ENCODE measurements around the gene FNBP1.
"Not testable (repeated sequence)": the region's sequence is repeated elsewhere in the genome, so short reads cannot be mapped to it uniquely, and the experiment has no call there.

The FNBP1 gene

DNA sequence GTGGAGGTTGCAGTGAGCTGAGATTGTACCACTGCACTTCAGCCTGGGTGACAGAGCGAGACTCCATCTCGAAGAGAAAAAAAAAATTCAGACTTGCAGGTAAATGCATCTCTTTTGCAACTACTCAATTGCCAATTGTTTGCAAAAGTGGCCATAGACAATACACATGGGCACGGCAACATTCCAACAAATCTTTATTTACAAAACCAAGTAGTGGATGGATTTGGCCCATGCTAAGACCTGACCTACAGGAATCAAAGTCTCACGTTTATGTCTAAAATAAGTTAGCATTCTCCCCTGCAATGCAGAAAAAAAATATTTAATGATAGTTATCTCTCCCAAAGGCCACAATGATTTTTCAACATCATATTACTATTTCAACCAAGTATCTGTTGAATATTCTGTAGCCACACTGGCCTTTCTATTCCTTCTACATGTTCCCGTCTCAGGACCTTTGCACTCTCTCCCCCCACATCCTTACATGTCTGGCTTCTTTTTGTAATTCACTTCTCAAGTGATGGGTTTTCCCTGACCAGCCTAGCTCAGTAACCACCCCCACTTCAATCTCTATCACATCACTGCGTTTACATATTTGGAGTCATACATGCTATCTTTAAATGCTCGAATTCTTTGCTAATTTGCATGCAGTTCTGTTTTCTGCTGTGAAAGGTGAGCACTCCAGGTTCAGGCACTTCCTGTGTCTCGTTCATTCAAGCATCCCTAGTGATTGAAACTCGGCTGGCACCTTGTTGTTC, 54.2 kb downstream of the FNBP1 start:
- TF ChIP-seq, protein P1, sequence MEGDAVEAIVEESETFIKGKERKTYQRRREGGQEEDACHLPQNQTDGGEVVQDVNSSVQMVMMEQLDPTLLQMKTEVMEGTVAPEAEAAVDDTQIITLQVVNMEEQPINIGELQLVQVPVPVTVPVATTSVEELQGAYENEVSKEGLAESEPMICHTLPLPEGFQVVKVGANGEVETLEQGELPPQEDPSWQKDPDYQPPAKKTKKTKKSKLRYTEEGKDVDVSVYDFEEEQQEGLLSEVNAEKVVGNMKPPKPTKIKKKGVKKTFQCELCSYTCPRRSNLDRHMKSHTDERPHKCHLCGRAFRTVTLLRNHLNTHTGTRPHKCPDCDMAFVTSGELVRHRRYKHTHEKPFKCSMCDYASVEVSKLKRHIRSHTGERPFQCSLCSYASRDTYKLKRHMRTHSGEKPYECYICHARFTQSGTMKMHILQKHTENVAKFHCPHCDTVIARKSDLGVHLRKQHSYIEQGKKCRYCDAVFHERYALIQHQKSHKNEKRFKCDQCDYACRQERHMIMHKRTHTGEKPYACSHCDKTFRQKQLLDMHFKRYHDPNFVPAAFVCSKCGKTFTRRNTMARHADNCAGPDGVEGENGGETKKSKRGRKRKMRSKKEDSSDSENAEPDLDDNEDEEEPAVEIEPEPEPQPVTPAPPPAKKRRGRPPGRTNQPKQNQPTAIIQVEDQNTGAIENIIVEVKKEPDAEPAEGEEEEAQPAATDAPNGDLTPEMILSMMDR (IDR thresholded peaks at IDR 0.05; ENCODE audit: low read length) = no peak
- TF ChIP-seq EZH2phosphoT487 (IDR thresholded peaks at IDR 0.05; ENCODE audit: low read length) = no peak
- no peak for TF ChIP-seq EZH2 (optimal IDR thresholded peaks at IDR 0.05; ENCODE audit: low read depth, low read length)
- no peak overlapping the region for H2AFZ ChIP-seq (ENCODE audit: low read length)
- peak overlapping the region; percentile 62 for H3K4me2 ChIP-seq (ENCODE audit: low read depth, low read length)
- H3K27ac ChIP-seq (ENCODE audit: low read length) = peak overlapping the region; percentile 56; the same call in 1 of the 2 replicates
- H3K4me1 ChIP-seq (ENCODE audit: low read length) = peaks cover 24% of the 10 kb centered on the region
- H3K9me3 ChIP-seq (replicated peaks; ENCODE audit: insufficient read depth, low read length) = no peaks in the 10 kb centered on the region
- H3K36me3 ChIP-seq (replicated peaks; ENCODE audit: insufficient read depth, low read length) = no peaks in the 10 kb centered on the region
- peaks cover 19% of the 10 kb centered on the region; the same call in 1 of the 2 replicates for H3K79me2 ChIP-seq (ENCODE audit: low read length)
- no peaks in the 10 kb centered on the region for H3K9me2 ChIP-seq (replicated peaks; ENCODE audit: insufficient read depth, low read length)
- peak overlapping the region; percentile 16; the same call in 1 of the 2 replicates for H3K9ac ChIP-seq (ENCODE audit: low read length)
- no peak overlapping the region; the same call in 1 of the 2 replicates for H3K4me3 ChIP-seq (ENCODE audit: low read length)
- peak; percentile 87 for DNase-seq
- H3K27me3 ChIP-seq (replicated peaks; ENCODE audit: insufficient read depth, low read length) = no peaks in the 10 kb centered on the region
- H4K20me1 ChIP-seq (ENCODE audit: insufficient read depth, low read length) = no peaks in the 10 kb centered on the region
- peaks cover 14% of the 10 kb centered on the region for H3F3A ChIP-seq (ENCODE audit: insufficient read depth, low read length)

DNA sequence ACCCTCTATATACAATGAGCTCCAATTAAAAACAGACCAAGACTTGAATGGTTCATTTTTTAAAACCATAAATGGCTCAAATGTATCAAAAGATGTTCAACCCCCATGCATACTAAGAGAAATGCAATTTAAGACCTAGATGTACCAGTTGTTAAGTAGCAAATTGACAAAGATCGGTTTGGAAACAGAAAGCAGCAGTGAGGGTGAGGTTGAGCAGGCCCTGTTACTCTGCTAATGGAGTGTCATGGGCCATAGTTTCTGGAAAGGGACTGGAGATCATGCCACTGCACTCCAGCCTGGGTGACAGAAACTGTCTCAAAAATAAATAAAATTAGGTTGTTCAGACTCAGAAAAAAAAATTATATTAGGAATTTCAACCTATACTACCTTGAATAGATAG, 55.0 kb downstream of the FNBP1 start:
- H3K4me2 ChIP-seq (ENCODE audit: low read depth, low read length) = no peak overlapping the region
- H4K20me1 ChIP-seq (ENCODE audit: insufficient read depth, low read length) = no peaks in the 10 kb centered on the region
- peaks cover 19% of the 10 kb centered on the region; the same call in 1 of the 2 replicates for H3K79me2 ChIP-seq (ENCODE audit: low read length)
- no peaks in the 10 kb centered on the region for H3K9me3 ChIP-seq (replicated peaks; ENCODE audit: insufficient read depth, low read length)
- H2AFZ ChIP-seq (ENCODE audit: low read length) = no peak overlapping the region
- DNase-seq = no peak
- H3K4me1 ChIP-seq (ENCODE audit: low read length) = peaks cover 24% of the 10 kb centered on the region
- TF ChIP-seq EZH2 (optimal IDR thresholded peaks at IDR 0.05; ENCODE audit: low read depth, low read length) = no peak
- H3K27ac ChIP-seq (ENCODE audit: low read length) = no peak overlapping the region
- H3K9ac ChIP-seq (ENCODE audit: low read length) = no peak overlapping the region
- no peaks in the 10 kb centered on the region for H3K27me3 ChIP-seq (replicated peaks; ENCODE audit: insufficient read depth, low read length)
- H3K9me2 ChIP-seq (replicated peaks; ENCODE audit: insufficient read depth, low read length) = no peaks in the 10 kb centered on the region
- H3F3A ChIP-seq (ENCODE audit: insufficient read depth, low read length) = peaks cover 14% of the 10 kb centered on the region
- H3K4me3 ChIP-seq (ENCODE audit: low read length) = no peak overlapping the region
- no peaks in the 10 kb centered on the region for H3K36me3 ChIP-seq (replicated peaks; ENCODE audit: insufficient read depth, low read length)

DNA sequence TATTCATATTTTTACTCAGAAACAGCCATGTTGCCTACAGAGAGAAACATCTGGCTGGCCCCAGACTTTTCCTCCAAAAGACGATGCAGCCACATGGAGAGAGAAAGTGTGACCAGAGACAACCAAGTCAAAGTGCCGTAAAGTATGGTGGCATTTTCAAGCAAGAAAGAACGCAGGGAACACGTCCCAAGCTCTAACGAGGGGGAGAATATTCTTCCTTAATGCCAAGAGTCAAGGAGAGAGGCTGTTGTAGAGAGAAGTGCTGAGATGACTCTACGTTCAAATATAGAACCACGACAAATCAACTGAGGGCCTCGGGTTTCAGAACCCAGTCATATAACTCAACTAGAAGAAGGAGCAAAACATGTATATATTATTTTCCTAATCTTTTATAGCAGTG, 55.9 kb downstream of the FNBP1 start:
- peaks cover 19% of the 10 kb centered on the region; the same call in 1 of the 2 replicates for H3K79me2 ChIP-seq (ENCODE audit: low read length)
- H3K4me1 ChIP-seq (ENCODE audit: low read length) = peaks cover 24% of the 10 kb centered on the region
- DNase-seq = no peak
- no peaks in the 10 kb centered on the region for H3K9me2 ChIP-seq (replicated peaks; ENCODE audit: insufficient read depth, low read length)
- no peak overlapping the region for H3K27ac ChIP-seq (ENCODE audit: low read length)
- H3K27me3 ChIP-seq (replicated peaks; ENCODE audit: insufficient read depth, low read length) = no peaks in the 10 kb centered on the region
- TF ChIP-seq, protein P1 (IDR thresholded peaks at IDR 0.05; ENCODE audit: low read length) = no peak
- TF ChIP-seq EZH2 (optimal IDR thresholded peaks at IDR 0.05; ENCODE audit: low read depth, low read length) (no peak), EZH2phosphoT487 (IDR thresholded peaks at IDR 0.05; ENCODE audit: low read length) (no peak)
- H4K20me1 ChIP-seq (ENCODE audit: insufficient read depth, low read length) = no peaks in the 10 kb centered on the region
- no peak overlapping the region for H3K4me3 ChIP-seq (ENCODE audit: low read length)
- no peaks in the 10 kb centered on the region for H3K9me3 ChIP-seq (replicated peaks; ENCODE audit: insufficient read depth, low read length)
- no peak overlapping the region for H2AFZ ChIP-seq (ENCODE audit: low read length)
- H3F3A ChIP-seq (ENCODE audit: insufficient read depth, low read length) = peaks cover 14% of the 10 kb centered on the region
- H3K36me3 ChIP-seq (replicated peaks; ENCODE audit: insufficient read depth, low read length) = no peaks in the 10 kb centered on the region
- H3K9ac ChIP-seq (ENCODE audit: low read length) = no peak overlapping the region
- H3K4me2 ChIP-seq (ENCODE audit: low read depth, low read length) = no peak overlapping the region

DNA sequence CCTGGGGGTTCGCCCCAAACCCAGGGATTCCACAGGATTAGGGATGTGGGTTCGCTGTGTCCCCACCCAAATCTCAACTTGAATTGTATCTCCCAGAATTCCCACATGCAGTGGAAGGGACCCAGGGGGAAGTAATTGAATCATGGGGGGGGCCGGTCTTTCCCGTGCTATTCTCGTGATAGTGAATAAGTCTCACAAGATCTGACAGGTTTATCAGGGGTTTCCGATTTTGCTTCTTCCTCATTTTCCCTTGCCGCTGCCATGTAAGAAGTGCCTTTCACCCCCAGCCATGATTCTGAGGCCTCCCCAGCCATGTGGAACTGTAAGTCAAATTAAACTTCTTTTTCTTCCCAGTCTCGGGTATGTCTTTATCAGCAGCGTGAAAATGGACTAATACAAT, 58.4 kb downstream of the FNBP1 start:
- H3K9me2 ChIP-seq (replicated peaks; ENCODE audit: insufficient read depth, low read length); DNase-seq; H3K36me3 ChIP-seq (replicated peaks; ENCODE audit: insufficient read depth, low read length); H3K9ac ChIP-seq (ENCODE audit: low read length); H2AFZ ChIP-seq (ENCODE audit: low read length); H3K4me3 ChIP-seq (ENCODE audit: low read length); H3K4me2 ChIP-seq (ENCODE audit: low read depth, low read length); H3K27me3 ChIP-seq (replicated peaks; ENCODE audit: insufficient read depth, low read length); H3K9me3 ChIP-seq (replicated peaks; ENCODE audit: insufficient read depth, low read length); H3K27ac ChIP-seq (ENCODE audit: low read length); H4K20me1 ChIP-seq (ENCODE audit: insufficient read depth, low read length): not testable (repeated sequence)
- Histone ChIP-seq H3K79me2 (ENCODE audit: low read length) (peaks cover 19% of the 10 kb centered on the region; the same call in 1 of the 2 replicates), H3K4me1 (ENCODE audit: low read length) (peaks cover 15% of the 10 kb centered on the region), H3F3A (ENCODE audit: insufficient read depth, low read length) (peaks cover 11% of the 10 kb centered on the region)
